COLO829 (cell line): ENCODE data around the gene ATP4B.

Experiments used
- DNase-seq: peaks from one replicate; pipeline ENCODE4 v3.0.0; 2012; ENCODE audit warnings: low spot score

The ATP4B gene

DNA sequence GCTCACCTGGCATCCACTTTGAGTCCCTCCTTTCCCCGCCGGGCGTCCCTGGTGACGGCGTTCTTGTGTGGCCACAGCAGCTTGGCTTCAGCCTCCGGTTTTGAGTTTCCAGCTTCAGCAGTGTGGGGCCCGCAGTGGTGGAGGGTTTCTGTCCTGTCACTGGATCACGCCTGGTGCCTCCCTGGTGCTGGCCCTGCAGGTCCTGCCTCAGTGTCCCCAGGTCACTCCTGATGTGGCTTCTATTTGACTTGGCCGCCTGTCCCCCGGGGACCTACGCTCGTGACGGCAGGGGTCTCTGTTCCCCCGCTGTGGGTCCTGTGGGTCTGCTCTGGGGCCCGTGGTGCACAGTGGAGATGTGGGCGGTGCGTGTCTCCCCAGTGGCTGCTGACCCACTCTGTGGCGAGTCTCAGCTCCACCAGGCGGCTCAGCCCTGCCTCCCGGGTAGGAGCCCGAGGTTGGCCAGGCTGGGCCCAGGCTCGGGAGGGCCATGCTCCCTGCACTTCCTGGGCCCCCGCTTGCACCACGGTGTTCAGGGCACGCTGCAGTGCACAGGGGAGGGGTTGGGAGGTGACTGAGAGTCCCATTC, 1.9 kb downstream of the ATP4B start:
- DNase-seq: no peak

DNA sequence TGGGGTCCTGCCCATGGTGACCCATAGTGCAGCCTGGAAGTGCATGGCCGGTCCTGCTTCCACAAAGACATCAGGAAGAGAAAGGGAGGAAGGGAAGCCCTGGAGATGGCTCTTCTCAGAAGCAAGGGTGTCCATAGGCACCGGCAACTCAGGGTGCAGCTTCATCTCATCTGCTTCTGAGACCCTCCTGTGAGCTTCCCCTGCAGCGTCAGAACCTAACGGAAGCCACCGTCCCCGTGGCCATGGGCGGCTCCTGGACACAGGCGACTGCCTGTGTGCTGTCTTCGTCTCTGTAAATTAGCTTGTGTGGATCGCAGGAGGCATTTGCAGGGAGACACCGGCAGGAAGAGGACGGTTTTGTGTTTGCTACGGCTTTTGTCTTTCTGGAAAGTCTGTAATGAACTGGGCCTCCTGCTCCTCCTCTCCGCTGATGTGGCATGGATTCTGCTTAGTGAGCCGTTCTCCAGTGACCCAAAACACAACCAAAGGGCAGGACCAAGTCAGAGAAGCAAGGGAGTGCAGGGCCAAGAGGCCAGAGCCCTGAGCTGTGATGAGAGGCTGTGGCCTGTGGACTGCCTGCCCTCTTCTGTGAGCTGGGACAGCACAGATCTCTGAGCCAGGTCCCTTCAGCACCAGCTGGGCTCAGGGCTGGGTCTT, 2.5 kb downstream of the ATP4B start:
- DNase-seq: no peak

DNA sequence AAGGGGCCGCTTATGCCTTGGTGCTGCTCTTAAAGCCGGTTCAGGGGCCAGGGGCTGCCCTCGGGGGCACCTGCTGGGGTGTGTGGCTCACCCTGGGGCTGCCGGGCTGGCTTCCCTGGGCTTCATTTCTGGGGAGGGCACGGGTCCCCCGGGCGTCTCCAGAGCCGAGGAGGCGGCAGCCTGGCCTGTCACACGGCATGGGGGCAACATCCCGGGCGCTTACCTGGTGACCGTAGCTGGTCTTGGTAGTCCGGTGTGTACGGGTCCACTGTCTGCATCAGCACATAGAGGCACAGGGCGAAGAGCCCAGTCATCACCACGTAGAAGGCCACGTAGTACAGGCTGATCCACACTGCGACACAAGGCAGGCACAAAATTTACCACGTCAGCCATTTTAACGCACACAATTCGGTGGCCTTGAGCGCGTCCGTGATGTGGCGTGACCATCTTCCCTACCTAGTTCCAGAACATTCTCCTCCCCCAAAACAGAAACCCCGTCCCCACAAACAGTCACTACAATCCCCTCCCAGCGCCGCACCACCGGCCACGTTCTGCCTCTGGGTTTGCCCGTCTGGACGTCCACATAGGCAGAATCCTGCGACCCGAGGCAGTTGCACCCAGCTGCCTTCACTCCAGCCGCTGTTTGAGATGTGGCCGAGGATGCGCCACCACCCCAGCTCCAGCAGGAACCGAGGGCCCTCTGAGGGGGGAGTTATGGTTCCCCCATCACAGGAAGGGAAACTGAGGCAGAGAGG, 3.2 kb downstream of the ATP4B start:
- no peak for DNase-seq

DNA sequence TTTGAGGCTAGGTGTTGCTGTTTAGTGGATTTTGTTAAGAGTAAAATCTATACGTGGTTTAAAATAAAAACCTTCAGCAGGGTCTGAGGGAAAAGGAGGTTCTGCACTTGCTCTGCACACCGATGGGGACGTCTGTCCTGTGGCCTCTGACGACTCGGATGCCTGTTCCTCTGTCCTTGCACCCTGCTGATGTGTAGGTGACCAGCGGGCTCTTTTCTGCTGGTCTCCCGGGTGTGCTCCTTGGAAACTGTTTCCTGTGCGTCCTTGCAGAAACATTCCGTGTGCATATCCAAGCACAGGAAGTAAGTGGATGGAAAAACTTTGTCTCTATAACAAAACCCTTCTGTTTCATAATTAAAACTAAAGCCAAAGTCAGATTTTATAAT, 3.8 kb downstream of the ATP4B start:
- DNase-seq: no peak

DNA sequence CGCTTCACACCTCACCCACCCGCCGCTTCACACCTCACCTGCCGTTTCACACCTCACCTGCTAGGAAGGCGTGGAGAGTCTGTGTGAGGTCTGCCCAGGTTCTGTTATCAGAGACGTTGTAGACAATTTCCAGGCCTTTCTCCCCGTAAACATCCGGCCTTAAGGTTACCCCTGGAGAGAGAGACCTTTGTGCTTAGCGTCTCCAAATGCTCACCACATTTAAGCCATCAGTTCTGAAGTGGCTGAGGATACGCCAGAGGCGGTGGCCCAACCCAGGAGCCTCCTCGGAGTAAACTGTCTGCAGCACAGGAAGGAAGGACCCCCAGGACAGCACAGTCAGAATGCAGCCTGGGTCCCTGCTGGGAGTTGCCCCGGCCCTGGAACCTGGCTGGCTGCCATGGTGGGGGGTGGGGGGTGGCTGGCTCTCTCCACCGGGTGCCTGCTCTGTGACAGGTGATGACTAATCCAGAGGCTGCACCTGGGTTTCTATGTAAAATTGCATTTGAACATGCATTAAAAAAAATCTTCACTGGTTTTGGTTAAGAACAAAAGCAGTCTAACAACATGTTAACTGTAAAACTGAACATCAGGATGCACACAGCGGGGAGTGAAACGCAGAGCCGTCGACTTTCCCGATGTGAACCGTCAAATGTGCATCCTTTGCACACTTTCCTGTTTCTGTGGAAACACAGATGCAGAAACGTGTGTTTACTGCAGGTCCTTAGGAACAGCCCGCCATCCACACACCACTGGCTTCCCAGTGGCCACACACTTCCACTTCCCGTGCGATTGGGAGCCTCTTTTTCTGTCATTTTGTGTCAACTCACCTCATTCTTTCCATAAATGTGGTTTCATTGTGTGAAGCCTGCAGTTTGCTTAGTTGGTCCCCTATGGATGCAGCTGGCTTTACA, 4.5 kb downstream of the ATP4B start:
- no peak for DNase-seq

DNA sequence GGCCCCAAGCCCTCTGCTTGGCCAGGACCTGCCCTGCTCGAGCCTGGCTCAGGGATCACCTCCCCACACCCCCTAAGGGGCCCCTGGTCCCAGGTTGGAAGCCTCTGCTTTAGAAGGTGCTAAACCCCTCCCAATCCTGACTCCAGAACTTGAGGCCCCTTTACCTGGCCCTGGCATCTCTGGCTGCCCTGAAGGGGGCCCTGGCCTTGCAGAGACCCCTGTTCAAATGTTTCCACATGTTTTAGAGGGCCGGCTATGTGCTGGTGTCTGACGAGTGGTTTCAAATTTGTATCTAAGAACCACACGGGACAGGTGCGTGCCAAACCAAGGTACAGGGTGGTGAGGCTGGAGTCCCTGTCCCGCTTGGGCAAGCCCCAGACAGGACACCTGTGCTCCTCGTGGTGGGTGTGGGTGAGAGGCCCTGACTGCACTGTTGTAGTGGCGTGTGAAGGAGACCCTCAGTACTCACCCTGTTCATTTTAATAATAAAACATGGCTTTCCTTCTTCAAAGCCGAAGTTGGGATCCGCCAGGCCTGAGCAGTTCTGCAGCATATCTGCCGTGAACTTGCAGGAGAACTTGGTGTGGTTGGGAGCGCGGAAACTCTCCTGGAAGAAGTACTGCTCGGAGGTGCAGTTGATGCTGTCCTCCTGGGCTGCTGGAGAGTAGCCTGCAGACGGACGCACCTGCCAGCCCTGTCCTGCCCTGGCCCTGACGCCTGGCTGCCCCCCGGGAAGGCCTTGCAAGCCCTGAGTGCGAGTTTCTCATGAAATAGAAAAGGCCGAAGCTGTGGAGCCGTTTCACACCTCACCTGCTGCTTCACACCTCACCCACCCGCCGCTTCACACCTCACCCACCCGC, 5.4 kb downstream of the ATP4B start:
- DNase-seq: no peak

DNA sequence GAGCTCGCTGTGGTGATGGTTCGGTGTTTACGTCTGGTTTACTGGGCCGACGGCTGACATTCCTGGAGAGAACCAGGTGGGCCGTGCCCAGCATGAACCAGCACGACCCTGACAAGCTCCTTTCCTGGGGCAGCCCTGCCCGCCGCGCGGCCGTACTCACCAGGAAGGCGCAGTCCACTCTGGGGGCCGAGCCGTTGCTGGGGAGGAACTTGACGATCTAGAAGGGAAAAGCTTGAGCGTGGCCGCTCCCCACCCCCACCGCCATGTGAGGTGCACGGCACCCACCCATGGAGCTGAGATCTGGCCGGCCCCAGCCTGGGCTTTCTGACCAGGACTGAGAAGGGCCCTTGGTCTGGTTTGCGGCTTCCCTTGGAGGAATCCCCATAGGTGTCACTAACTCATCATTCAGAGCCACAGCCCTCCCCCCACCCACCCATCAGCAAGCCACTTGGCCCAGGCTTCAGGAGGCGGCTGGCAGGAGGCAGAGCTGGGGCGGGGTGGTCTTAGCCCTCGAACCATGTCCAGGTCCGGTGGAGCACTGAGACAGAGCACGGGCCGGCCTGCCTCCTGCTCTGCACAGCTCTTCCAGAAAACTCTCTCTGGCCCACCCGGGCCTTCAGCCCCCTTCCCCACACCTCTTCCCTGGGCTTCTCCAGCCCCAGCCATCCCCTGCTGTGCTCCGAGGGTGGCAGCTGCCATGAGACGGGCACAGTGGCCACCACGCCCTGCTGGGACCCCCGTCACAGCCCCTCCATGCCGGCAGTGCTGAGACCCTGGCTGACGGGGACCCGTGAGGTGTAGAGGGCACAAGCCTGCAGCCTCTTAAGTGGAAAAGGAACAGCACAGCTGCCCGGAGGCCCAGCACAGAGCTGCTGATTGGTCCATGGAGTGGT, 6.2 kb downstream of the ATP4B start:
- DNase-seq: no peak

DNA sequence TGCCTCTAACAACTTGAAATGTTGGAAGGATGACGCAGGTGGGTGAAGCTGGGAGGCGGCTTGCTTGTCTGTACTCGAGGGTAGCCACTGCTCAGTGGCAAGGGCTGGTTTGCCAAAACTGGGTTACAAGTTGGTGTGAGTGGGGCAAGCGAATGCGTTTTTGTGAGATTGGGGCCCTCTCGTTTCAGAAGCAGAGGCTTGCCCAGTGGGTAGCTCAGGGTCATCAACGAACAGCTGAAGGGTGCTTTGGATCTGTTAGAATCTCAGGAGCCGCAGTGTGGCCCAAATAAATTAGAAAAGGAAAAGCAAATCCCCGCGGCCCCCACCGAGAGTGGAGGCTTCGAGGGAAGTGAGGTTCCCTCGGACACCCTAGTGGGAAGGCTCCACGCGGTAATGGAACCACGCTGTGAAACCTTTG, 7.3 kb downstream of the ATP4B start:
- DNase-seq: no peak

DNA sequence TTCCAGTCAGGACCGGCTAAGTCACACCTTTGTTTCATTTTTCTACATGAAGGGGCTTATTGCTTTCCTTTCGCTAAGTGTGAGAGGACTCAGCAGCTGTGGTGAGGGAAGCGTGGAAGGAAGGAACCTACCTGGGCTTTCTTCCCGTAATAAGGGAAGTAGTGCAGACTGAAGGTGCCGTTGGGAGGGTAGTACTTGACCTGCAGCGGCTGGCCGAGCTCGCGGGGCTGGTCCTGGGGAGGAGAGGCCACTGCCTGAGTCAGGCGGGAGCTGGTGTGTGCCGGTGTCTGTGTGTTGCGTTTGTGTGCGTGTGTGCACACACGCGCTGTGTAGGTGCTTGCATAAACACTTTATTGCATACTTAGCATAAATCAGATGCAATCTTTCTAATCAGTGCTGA, 7.7 kb downstream of the ATP4B start:
- no peak for DNase-seq

DNA sequence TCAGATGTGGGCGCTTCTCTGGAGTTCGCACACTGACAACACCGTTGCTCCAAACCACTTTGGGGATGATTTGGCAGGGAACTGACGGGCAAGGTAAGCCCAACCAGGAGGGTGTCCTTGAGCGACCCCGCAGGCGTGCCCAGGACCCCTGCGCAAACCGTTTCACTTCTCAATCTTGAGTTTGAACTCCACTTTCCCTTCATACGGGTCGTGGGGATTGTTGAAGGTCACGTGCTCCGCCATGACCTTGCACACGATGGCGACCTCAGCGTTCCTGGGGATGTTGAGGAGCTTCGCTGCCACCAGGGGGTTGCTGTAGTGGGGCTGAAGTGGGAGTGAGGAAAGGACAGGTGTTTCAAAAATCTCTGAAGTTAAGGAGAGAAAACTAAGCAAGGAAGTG, 8.8 kb downstream of the ATP4B start:
- DNase-seq: no peak

DNA sequence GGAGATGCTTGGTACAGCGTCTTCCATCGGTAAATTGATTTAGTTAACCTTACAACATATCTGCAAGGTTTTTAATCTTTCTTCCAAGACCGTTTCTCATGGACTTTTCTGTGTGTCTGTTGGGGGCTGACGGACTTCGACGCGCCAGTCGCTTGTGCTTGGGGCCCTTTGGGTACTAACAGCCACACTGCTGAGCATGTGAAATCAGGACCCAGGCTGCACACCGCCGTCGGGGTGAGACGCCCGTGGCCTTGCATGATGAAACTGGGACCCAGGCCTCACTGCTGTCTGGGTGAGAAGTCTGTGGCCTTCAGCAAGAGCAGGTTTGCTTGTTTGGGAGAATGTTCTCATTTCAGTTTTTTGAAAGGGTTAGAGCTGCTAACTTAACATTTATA, 9.8 kb downstream of the ATP4B start:
- no peak for DNase-seq

DNA sequence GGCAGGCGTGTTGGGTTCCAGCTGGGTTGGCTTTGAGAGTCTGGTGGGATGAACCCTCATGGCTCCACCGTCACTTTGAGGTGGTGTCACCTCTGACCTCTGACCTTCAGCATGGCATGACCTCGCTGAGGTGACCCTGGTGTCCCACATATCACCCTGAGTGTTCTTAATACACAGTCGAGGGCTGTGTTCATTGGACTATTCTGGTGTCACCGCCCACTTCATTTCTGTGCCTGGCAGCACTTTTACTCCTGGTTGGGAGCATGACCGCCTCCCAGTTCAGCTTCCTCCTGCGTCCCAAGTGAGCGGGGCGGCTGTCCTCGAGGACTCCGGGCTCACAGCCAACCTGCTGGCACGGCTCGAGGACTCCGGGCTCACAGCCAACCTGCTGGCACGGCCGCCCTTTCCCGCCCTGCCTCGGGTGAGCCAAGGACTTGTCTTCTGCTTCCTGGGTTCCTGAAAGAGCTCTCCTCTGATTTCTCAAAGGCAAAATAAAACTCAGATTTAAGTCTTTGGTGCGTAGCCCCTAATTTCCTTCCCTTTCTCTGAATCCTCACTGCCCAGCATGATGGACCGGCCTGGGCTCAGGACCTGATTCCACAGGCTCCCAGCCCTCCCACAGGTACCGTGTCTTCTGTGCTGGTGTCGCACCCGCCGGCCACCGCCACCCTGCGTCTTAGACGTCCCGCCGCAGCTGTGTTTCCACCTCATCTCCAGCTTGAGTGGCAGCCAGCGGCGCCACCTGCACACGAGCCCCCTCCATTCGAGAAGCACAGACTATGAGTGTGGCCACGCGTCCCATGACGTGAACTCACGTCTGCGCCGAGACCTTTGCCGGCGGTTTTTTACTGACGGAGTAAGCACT, 10.4 kb downstream of the ATP4B start:
- no peak for DNase-seq

DNA sequence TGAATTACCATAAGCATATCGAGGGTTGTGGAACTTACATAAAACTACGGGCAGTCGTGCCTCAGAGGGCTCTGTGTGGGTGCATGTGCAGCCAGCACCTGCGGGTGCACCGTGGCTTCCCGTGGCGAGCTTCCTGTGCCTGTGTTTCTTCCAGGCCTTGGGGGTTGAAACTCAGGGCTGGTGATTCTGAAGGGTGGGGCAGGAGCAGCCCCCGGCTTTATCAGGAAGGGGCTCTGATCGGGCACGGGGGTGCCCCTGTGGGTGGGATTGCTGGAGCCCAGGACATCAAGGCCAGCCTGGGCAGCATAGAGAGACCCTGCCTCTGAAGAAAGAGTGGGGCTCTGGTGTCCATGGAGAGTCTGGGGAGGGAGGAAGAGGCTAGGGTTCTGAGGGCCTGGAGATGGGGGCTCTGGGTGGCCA, 11.1 kb downstream of the ATP4B start:
- DNase-seq: no peak

DNA sequence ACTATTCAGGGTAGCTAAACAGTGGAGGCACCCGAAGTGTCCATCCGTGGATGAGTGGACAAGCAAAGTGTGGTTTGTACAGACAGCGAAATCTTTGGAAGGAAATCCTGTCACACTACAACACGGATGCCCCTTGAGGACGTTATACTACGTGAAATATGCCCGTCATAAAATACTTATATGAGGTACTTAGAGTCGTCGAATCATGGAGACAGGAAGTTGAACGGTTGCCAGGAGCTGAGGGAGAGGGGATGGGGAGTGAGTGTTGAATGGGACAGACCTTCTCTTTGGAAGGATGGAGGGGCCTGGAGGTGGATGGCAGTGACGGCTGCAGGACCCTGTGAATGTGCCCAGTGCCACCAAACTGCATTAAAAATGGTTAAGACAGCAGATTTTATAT, 11.6 kb downstream of the ATP4B start:
- DNase-seq: no peak

DNA sequence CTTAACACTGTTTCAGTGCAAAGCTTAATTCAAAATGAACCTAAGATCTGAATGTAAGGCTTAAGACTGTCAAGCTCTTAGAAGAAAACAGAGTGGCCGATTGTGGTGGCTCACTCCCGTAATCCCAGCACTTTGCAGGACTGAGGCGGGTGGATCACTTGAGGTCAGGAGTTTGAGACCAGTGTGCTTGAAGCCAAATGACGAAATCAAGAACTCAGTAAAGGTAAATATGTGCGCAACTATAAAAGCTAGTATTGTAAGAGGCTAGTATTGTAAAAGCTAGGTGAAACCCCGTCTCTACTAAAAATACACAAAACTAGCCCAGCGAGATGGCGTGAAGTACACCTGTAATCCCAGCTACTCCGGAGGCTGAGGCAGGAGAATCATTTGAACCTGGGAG, 12.7 kb downstream of the ATP4B start:
- no peak for DNase-seq

DNA sequence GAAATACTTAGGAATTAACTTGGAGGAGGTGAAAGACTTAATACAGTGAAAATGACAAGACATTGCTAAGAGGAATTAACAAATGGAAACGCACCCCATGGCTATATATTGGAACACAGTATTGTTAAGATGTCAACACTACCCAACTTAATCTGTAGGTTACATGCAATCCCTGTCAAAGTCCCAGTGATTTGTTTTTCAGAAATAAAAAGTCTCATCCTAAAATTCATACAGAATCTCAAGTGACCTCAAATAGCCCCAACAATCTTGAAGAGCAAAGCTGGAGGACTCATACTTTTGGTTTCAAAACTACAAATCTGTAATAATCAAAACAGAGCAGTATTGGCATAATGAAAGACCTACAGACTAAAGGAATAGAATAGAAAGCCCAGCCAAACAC, 13.2 kb downstream of the ATP4B start:
- no peak for DNase-seq

DNA sequence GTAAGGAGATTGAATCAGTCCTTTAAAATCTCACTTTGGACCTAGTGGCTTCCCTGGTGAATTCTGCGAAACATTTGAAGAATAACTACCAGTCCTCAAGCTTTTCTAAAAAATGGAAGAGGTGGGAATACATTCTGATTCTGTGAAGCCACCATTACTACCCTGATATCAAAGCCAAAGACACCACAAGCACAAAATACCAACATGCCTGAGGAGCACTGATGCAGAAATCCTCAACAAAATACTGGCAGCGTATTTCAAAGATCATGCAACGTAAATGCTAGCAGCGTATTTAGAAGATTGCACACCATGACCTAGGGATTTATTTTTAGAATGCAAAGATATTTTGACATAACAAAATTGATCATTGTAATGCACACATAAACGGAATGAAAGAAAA, 14.4 kb downstream of the ATP4B start:
- no peak for DNase-seq

DNA sequence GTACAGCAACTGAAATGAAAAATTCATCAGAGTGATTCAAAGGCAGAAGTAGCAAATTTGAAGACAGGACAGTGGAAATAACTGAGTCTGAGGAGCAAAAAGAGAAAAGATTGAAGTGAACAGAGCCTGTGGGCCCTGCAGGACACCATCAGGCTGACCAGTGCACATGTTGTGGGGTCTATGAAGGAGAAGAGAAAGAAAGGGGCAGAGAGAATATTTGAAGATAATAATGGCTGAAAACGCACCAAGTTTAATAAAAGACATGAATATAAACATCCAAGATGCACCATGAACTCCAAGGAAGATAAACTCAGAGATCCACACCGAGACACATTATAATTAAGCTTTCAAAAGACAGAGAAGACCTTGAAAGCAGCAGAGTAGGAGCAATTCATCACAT, 15.4 kb downstream of the ATP4B start:
- DNase-seq: no peak

DNA sequence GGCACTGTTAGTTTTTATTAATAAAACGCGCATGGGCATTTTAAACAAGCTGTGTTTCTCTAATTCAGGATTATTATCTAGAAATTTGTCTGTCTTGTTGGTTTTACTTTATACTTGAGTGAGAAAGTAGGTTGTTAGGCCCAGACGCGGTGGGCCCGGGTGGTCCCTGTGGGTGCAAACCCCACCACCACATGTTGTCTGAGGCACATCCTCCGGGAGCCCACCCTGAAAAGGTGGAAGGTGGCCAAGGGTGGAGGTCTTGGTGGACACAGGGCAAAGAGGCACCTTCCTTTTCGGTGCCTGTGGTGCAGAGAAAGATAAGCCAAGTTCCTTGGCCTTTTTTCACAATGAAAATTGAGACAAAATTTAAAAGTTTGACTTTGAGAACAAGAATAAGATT, 16.6 kb downstream of the ATP4B start:
- DNase-seq: no peak
